Measurements from ENCODE around the gene RASA3. TPM values are rescaled to one million over a fixed set of nuclear protein-coding genes. Genes with fewer than 3 reads are reported as not detected.
A peak's percentile ranks its signal among the peaks of the same experiment; 100 is the strongest.

RASA3 gene
- total and polyA plus RNA-seq, 9 of the 15 experiments (the other 6 are each of a cell fraction or from before 2014, with no cell fraction given): 0.72 to 25.3 (median 14.4) TPM

DNA sequence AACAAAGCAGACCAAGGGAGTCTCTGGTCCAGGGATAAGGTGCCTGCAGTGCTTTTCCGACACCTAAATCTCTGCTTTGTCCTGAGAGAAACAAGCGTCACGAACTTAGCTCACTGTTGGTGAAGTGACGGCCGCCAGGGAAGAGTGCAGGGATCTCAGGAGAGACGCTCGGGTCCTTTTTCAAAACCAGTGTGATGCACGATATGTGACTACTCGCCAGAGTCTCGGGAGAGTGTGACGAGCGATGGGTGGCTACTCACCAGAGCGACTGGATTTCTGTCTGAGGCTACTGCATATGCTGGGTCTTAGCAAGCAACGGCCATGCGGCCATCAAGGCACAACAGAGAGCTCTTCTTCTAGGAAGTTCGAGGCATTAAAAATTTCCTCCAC, 30.1 kb upstream of the RASA3 start:
- 30% methylated on average over 12 of the region's 16 CpGs for WGBS (ENCODE audit: insufficient coverage, low coverage, missing lambda C conversion rate)
- H3K36me3 ChIP-seq (ENCODE audit: control insufficient read depth, insufficient read depth, low read length): no peaks in the 10 kb centered on the region
- H2AFZ ChIP-seq (ENCODE audit: low read depth, low read length): no peak overlapping the region
- H3K4me1 ChIP-seq (replicated peaks in 1 of 2; ENCODE audit: control insufficient read depth in 2 of 2, insufficient read depth in 2 of 2, low read length in 2 of 2): peaks cover 0 to 17% of the 10 kb centered on the region in 2 experiments; a peak in 2 of 5 replicates
- H3K27ac ChIP-seq (ENCODE audit: extremely low read depth, low read depth, low read length): no peak overlapping the region
- ChIA-PET POLR2A (no interaction called here), CTCF (ENCODE audit: low intra/inter-chr PET ratio) (no interaction called here)
- BruUV-seq (replicated peaks): no TSS peak
- H3K9me3 ChIP-seq (replicated peaks; ENCODE audit: control insufficient read depth, insufficient read depth, low read depth, low read length): no peaks in the 10 kb centered on the region
- no peak overlapping the region for H3K9ac ChIP-seq (ENCODE audit: insufficient read depth in 1 of 2, low read depth in 2 of 2, low read length in 2 of 2)
- DNase-seq (ENCODE audit: extremely low read depth in 1 of 4, low spot score in 3 of 4) (no peak), FAIRE-seq (no peak), ATAC-seq (no peak)
- H3K4me3 ChIP-seq: no peak overlapping the region
- no peaks in the 10 kb centered on the region for H3K79me2 ChIP-seq (ENCODE audit: control insufficient read depth, insufficient read depth, low read length)
- H3K9me1 ChIP-seq (ENCODE audit: control insufficient read depth, insufficient read depth, low read length): no peaks in the 10 kb centered on the region
- no peak overlapping the region for H3K4me2 ChIP-seq (ENCODE audit: insufficient read depth, low read length)
- intact Hi-C loops (cut with micrococcal nuclease) (no loop called here), in situ Hi-C loops (cut with MboI) (no loop called here)
- TF ChIP-seq MYC (IDR thresholded peaks at IDR 0.05; ENCODE audit: low read depth, low read length) (no peak), MYC (CRISPR knock-in tag; IDR thresholded peaks at IDR 0.05; ENCODE audit: borderline replicate concordance, low read depth) (no peak), TSC22D4 (tag; IDR thresholded peaks at IDR 0.05) (no peak), EP400 (IDR thresholded peaks at IDR 0.05) (no peak)
- H3K27me3 ChIP-seq (ENCODE audit: control insufficient read depth in 2 of 2, insufficient read depth in 2 of 2, low read length in 2 of 2): peaks cover 24 to 60% of the 10 kb centered on the region in 2 experiments
- H4K20me1 ChIP-seq (replicated peaks; ENCODE audit: control insufficient read depth, insufficient read depth, low read length): no peaks in the 10 kb centered on the region

DNA sequence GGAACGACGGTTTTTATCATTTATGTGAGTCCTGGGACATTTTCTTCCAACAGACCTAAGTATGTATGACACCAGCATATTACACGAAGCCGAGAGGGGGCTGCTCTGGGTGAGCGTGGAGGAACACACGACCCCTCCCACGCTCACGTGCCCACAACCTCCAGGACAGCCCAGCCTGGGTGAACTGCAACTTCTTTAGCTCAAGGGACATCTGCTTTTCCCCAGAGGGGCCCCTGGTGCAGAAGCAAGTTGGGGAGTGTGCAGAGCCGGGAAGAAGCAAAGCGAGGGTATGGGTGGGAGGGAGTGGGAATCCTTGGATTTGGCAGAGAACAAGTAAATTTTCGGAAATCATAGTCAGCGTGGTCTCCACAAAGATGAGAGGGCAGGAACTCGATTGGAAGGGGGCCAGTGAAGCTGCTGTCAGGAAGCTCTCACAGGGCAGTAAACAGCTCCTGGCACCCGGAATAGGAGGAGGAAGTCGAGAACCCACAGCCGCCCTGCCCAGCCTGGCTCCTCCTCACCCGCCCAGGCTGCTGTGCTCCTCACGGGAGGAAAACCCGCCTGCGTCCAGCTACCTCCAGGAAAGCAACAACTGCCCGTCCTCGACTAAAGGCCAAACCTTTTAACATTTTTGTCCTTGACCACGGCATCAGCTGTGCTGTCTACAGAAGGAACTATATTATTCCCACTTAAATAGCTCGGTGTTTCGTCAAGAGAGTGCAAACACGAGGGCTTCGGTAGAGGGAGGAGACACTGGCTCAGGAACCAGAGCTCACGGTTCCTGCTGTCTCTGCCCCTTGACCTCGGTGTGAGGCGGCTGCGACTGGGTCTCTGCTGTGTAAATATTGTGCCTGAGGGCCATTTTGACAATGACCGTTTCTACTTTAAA, 29.5 kb upstream of the RASA3 start:
- no peak for DNase-seq (ENCODE audit: extremely low read depth in 1 of 4, low spot score in 3 of 4)
- no peak overlapping the region for H2AFZ ChIP-seq (ENCODE audit: low read depth, low read length)
- BruUV-seq (replicated peaks): no TSS peak
- peaks cover 24 to 57% of the 10 kb centered on the region in 2 experiments for H3K27me3 ChIP-seq (ENCODE audit: control insufficient read depth in 2 of 2, insufficient read depth in 2 of 2, low read length in 2 of 2)
- peaks cover 0 to 17% of the 10 kb centered on the region in 2 experiments; a peak in 2 of 5 replicates for H3K4me1 ChIP-seq (replicated peaks in 1 of 2; ENCODE audit: control insufficient read depth in 2 of 2, insufficient read depth in 2 of 2, low read length in 2 of 2)
- 10% methylated on average over 23 of the region's 32 CpGs for WGBS (ENCODE audit: insufficient coverage, low coverage, missing lambda C conversion rate)
- no peak overlapping the region for H3K9ac ChIP-seq (ENCODE audit: insufficient read depth in 1 of 2, low read depth in 2 of 2, low read length in 2 of 2)
- no peak for FAIRE-seq
- H4K20me1 ChIP-seq (replicated peaks; ENCODE audit: control insufficient read depth, insufficient read depth, low read length): no peaks in the 10 kb centered on the region
- no peak overlapping the region for H3K27ac ChIP-seq (ENCODE audit: extremely low read depth, low read depth, low read length)
- H3K9me3 ChIP-seq (replicated peaks; ENCODE audit: control insufficient read depth, insufficient read depth, low read depth, low read length): no peaks in the 10 kb centered on the region
- intact Hi-C loops (cut with micrococcal nuclease) (no loop called here), in situ Hi-C loops (cut with MboI) (no loop called here)
- ATAC-seq: peak; percentile 32; the same call in 1 of the 3 replicates
- no peaks in the 10 kb centered on the region for H3K79me2 ChIP-seq (ENCODE audit: control insufficient read depth, insufficient read depth, low read length)
- TF ChIP-seq GABPB2 (CRISPR knock-in tag; conservative IDR thresholded peaks at IDR 0.05) (no peak), ZNF263 (CRISPR knock-in tag; IDR thresholded peaks at IDR 0.05; ENCODE audit: borderline replicate concordance) (peak; percentile 15; the same call in 1 of the 2 replicates), ELF2 (CRISPR knock-in tag; IDR thresholded peaks at IDR 0.05) (no peak), FUS (optimal IDR thresholded peaks at IDR 0.05; ENCODE audit: low read depth, low read length) (no peak), ZNF3 (CRISPR knock-in tag; IDR thresholded peaks at IDR 0.05) (no peak)
- TF ChIP-seq, protein P1, sequence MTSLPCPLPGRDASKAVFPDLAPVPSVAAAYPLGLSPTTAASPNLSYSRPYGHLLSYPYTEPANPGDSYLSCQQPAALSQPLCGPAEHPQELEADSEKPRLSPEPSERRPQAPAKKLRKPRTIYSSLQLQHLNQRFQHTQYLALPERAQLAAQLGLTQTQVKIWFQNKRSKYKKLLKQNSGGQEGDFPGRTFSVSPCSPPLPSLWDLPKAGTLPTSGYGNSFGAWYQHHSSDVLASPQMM (CRISPR knock-in tag; IDR thresholded peaks at IDR 0.05): no peak
- TF ChIP-seq, protein P2, sequence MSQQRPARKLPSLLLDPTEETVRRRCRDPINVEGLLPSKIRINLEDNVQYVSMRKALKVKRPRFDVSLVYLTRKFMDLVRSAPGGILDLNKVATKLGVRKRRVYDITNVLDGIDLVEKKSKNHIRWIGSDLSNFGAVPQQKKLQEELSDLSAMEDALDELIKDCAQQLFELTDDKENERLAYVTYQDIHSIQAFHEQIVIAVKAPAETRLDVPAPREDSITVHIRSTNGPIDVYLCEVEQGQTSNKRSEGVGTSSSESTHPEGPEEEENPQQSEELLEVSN (IDR thresholded peaks at IDR 0.05; ENCODE audit: borderline replicate concordance in 1 of 2, extremely low read depth in 1 of 2, insufficient read depth in 1 of 2, insufficient read length in 1 of 2, low read depth in 1 of 2, low read length in 1 of 2, poor library complexity in 1 of 2, severe bottlenecking in 1 of 2): peak in 1 of 2 experiments; percentile 25
- H3K4me3 ChIP-seq: no peak overlapping the region
- H3K4me2 ChIP-seq (ENCODE audit: insufficient read depth, low read length): no peak overlapping the region
- no peaks in the 10 kb centered on the region for H3K9me1 ChIP-seq (ENCODE audit: control insufficient read depth, insufficient read depth, low read length)
- no peaks in the 10 kb centered on the region for H3K36me3 ChIP-seq (ENCODE audit: control insufficient read depth, insufficient read depth, low read length)
- POLR2A ChIA-PET: no interaction called here
- CTCF ChIA-PET (ENCODE audit: low intra/inter-chr PET ratio): no interaction called here

Data from K562 (cell line).